Measurements from ENCODE around the gene WDR49.
"Not testable (repeated sequence)": the region's sequence is repeated elsewhere in the genome, so short reads cannot be mapped to it uniquely, and the experiment has no call there.

The WDR49 gene

GRCh38 chr3:167644611-167645010 lies 9.1 kb downstream of the WDR49 start:
- TF ChIP-seq CTCF (IDR thresholded peaks at IDR 0.05; ENCODE audit: control insufficient read depth, insufficient read depth, low read depth, low read length, missing control alignments), result no peak
- no peak overlapping the region for H3K4me3 ChIP-seq (ENCODE audit: control insufficient read depth, low read depth, low read length)
- DNase-seq (ENCODE audit: low read depth), result no peak

GRCh38 chr3:167631471-167631870 lies 22.3 kb downstream of the WDR49 start:
- no peak for TF ChIP-seq CTCF (IDR thresholded peaks at IDR 0.05; ENCODE audit: control insufficient read depth, insufficient read depth, low read depth, low read length, missing control alignments)
- no peak overlapping the region for H3K4me3 ChIP-seq (ENCODE audit: control insufficient read depth, low read depth, low read length)
- no peak for DNase-seq (ENCODE audit: low read depth)

GRCh38 chr3:167626490-167626889 lies 27.3 kb downstream of the WDR49 start:
- DNase-seq (ENCODE audit: low read depth), result no peak
- no peak overlapping the region for H3K4me3 ChIP-seq (ENCODE audit: control insufficient read depth, low read depth, low read length)
- TF ChIP-seq CTCF (IDR thresholded peaks at IDR 0.05; ENCODE audit: control insufficient read depth, insufficient read depth, low read depth, low read length, missing control alignments), result no peak

GRCh38 chr3:167615030-167615429 lies 38.7 kb downstream of the WDR49 start:
- H3K4me3 ChIP-seq (ENCODE audit: control insufficient read depth, low read depth, low read length), result no peak overlapping the region
- DNase-seq (ENCODE audit: low read depth), result no peak
- no peak for TF ChIP-seq CTCF (IDR thresholded peaks at IDR 0.05; ENCODE audit: control insufficient read depth, insufficient read depth, low read depth, low read length, missing control alignments)

GRCh38 chr3:167614196-167614595 lies 39.5 kb downstream of the WDR49 start:
- H3K4me3 ChIP-seq (ENCODE audit: control insufficient read depth, low read depth, low read length); DNase-seq (ENCODE audit: low read depth): not testable (repeated sequence)

- no peak for TF ChIP-seq CTCF (IDR thresholded peaks at IDR 0.05; ENCODE audit: control insufficient read depth, insufficient read depth, low read depth, low read length, missing control alignments)
- H3K4me3 ChIP-seq (ENCODE audit: control insufficient read depth, low read depth, low read length), result no peak overlapping the region
- DNase-seq (ENCODE audit: low read depth), result no peak
Observed at GRCh38 chr3:167611718-167612117, 42.0 kb downstream of the WDR49 start.

GRCh38 chr3:167609156-167609555 lies 44.6 kb downstream of the WDR49 start:
- DNase-seq (ENCODE audit: low read depth), result no peak
- TF ChIP-seq CTCF (IDR thresholded peaks at IDR 0.05; ENCODE audit: control insufficient read depth, insufficient read depth, low read depth, low read length, missing control alignments), result no peak
- H3K4me3 ChIP-seq (ENCODE audit: control insufficient read depth, low read depth, low read length), result no peak overlapping the region

Measured in AG09309 (cell line).